ENCODE data around the gene RAPGEF4.

RAPGEF4 gene

DNA sequence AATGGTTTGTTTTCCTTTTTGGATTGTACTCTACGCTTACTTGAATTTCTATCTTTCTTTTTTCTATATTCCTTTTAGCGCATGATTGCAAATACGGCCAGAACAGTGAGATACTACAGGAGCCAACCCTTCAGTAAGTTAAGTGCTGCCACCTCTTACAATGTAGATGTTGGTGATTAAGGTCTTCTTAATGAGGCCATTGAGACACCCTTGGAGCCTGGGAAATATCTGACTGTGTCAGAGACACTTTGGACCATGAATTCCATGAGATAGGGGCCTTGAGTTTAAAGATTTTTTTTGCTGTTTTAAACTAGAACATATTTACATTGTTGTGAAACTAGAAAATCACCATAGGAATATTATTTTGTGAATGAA is 312.9 kb downstream of the RAPGEF4 start:
- FAIRE-seq, result no peak

DNA sequence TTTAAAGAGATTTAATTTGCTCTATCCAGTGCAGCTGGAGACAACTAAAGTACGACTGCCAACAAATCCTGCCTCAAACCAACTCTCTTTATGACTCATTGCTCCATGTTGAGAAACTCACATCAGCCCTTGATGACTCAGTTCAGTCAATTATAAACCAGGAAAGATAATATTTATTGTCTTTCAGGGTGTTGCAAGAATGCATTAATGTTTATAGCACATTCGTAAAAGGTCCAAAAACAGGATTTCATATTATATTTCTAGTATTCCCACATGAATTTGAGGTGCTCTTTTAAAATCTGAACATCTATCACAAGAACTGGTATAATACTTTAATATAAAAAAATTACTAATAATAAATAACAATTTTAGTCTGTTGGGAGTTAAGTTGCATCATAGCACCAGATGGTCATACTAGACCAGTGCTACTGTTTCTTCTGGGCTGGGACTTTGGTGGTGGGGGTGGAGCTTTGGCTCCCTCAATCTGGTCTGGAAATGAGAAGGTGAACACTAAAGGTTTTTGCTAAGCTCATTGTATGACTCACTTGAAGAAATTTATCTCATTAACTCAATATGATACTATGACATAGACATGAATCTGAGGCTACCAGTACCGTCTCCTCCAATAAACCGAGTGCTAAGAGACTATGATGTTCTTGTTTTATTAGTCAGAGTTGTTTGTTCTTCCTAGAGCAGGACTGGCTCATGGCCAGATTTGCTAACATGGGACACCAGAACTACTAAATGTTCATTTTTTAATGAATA is 313.4 kb downstream of the RAPGEF4 start:
- peak; percentile 58 for FAIRE-seq

DNA sequence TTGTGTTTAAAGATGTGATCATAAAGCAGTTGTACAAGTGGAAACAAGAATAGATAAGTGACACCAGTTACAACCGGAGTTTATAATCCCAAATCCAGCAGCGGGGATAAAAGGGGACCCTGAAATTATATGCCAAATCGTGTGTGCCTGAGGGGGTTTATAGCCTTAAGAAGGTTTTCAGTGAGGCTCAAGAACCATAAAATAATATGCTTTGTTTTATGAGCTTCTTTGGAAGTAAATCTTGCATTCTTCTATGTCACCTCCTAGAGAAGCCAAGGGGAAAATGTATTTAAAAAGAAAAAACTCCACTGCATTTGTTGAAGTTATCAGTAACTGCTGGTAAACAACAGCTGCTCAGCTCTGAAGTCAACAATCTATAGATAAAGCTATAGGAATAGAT is 314.2 kb downstream of the RAPGEF4 start:
- no peak for FAIRE-seq

DNA sequence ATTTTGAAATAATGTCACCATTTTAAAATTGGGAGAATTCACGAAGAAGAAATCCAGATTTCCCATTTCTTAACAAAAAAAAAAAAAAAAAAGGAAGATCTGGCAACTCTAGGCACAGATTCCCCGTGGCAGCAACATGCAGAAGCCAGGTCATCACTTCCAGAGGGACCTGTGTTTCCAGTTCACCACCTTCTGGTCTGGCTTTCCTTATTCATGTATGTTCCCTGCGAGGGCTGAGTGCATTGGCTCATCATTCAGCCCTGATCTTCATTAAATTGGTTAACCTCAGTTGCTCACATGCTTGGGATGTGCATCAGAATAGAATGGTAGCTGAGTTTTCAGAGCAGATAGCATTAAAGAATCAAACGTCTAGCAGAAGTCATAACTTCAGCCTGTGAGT is 315.0 kb downstream of the RAPGEF4 start:
- FAIRE-seq, result no peak

DNA sequence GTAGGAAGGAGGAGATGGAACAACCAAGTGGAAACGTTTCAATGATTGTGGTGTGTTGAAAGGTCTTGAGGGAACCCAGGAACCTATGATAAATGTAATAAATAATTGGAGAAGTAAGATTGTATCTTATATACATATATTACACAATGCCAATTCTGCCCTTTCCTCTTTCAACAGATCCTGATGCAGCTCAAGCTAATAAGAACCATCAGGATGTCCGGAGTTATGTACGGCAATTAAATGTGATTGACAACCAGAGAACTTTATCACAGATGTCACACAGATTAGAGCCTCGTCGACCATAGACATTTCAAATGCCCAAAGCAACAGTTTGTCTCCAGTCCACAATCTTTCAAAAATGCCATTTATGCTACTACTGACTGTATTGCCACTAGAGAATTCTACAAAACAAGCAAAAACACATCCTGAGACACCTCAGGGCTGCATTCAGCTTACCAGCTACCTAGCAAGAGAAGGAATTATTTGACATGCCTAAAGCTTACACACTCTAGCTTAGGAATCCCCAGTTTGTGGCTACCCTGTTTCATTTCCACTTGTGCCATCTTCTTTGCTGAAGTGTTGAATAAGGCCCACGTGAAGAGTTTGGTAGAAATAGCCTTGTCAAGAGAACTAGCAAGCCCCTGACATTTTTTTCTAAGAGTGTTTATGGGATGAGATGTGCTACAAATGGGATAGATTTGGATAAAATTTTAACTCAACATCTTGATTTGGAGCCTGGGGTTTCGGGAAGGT is 316.0 kb downstream of the RAPGEF4 start:
- no peak for FAIRE-seq

DNA sequence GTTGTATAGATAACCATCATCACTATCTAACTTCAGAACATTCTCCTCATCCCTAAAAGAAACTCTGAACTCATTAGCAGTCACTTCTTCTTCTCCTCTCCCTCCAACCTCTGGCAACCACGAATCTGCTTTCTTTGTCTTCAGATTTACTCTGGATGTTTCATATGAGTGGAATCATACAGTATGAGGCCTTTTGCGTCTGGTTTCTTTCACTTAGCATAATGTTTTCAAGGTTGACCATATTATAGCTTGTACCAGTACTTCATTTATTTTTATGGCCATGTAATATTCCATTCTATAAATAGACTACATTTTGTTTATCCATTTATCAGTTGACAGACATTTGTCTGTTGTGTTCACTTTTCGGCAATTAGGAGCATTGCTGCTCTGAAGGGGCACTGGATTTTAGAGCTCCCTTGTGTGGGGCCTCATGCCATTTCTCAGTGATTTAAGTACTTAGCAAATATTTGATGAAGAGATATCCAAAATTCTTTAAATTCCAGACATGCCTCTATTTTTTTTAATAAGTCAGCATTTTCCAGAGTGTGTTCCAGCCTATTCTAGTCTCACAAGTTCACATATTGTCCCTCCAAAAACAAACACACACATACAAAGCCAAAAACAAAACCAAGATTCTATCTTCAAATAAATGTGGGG is 317.5 kb downstream of the RAPGEF4 start:
- no peak for FAIRE-seq

DNA sequence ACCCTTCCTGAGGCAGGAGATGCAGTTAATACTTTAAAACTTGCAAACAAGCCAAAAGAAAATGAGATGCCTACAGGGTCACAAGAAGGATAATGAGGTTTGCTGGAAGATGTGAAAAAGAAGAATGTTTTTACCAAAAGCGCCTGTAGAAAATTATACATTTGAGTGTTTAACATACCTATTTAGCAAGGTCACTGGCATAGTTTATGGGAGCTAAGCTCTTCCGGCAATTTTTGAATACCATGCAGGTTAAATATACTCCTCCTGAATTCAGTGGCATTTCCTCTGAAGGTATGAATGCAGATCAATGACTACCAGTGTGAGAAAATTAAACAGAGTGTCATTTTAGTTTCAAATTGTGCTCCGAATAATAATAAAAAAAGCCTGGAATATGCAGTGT is 318.8 kb downstream of the RAPGEF4 start:
- no peak for FAIRE-seq

DNA sequence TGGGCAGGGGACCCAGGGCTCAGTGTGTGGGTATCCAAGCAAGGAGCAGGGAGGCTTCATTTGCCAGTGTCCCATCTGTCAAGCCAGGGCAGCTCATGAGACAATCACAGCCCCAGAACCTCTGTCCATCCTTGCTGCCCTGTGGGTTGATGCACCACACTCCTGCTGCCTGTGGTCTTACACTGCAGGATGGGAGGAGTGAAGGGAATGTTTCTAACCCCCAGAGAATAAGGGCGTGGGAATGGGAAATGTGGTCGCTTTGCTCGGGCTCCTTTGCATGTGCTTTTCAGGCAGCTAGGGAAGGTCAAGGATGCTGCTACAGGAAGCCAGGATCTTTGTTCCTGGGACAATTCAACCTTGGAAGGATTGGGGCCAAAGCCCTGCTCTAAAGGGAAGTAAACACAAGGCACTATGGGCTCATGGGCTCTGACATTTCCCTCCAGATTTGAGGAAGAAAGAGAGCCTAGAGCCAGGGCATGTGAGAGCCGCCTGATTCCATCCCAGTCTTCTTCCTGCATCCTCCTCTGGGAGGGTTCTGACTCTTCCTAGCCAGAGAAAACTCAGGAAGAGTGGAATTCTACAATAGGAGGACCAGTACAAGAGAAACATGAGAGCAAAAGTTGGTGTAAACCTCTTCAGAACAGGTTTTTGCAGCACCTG is 321.2 kb downstream of the RAPGEF4 start:
- no peak for FAIRE-seq

DNA sequence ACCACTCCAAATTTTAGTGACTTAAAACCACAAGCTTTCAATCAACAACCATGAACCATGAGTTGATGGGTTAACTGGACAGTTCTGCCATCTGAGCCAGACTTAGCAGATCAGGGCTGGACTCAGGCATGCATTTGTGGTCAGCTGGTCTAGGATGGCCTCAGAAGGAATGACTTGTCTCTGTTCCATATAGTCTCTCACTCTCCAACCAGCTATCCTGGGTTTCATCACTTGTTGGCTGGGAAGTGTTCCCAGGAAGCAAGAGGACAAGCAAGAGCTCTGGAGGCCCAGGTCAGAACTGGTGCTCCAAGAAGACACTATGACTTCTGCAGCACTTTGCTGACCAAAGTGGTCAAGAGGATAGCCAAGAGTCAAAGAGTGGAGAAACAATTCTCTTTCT is 322.5 kb downstream of the RAPGEF4 start:
- no peak for FAIRE-seq

DNA sequence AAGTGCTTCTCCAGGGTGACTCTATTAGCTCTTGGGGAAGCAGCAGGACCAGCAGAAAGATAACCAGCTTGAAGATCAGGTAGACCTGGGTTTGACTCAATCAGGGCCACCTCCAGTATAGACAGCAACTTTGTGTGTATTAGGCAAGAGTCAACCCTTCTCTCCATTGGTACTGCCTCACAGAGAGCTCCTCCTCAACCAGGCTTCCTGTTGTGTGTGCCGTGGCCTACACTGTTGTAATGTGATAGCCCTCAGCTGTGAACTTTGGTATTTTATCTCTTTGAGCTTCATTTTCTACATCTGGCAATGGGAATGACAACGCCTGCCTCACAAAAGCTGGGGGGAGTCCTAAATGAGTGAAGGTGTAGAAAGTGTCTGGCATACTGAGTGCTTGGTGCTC is 323.0 kb downstream of the RAPGEF4 start:
- FAIRE-seq, result no peak

DNA sequence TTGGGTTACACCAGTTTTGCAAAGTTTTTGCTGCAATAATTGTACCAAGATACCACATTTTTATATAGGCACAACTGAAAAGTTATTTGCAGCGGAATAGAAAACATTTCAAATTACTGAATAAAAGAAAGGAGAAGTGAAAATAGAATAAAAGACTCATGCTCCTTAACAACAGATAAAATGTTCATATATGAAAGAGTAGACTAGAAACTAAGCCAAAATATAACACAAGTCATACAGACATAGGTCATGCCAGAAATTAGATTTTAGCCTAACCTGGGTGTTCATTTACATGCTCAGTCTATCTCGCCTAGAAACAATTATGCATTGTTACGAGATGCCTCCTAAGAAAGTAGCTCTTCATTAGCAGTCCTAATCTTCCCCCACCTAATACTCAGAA is 323.6 kb downstream of the RAPGEF4 start:
- FAIRE-seq, result no peak

DNA sequence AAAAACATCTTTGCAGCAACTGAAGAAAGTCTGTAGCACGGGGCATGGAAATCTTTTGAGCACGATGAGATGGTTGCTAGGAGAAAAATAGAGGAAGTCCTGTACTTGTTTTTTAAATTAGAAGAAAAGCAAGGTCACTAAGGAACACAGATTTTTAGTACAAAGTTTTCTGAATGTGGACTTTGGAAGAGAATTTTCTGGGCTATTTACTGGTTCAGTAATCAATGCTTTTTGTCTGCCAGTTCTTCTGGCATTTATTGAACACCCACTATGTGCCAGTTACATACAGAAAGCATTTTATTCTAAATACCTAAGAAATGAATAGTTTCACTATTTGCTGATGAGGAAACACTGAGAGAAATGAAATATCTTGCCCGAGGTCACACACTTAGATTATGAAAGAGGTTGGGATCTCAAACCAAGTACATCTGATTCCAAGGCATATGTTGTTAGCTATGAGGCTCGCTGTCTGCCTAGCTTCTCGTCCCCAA is 324.4 kb downstream of the RAPGEF4 start:
- no peak for FAIRE-seq

DNA sequence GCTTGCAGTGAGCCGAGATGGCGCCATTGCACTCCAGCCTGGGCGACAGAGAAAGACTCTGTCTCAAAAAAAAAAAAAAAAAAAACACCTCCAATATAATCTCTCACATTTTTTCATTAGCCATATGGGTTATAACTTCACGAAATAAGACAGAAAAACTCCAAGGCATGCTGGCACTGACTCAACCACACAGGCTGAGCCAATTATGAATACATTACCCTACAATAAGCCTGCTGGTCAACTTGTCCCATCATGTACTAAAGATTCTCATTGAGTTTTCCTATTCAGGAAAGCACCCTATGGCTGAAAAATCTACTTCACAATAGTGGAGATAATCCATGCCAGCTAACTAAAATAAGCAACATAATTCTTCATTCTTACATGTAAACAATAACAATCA is 327.2 kb downstream of the RAPGEF4 start:
- no peak for FAIRE-seq

DNA sequence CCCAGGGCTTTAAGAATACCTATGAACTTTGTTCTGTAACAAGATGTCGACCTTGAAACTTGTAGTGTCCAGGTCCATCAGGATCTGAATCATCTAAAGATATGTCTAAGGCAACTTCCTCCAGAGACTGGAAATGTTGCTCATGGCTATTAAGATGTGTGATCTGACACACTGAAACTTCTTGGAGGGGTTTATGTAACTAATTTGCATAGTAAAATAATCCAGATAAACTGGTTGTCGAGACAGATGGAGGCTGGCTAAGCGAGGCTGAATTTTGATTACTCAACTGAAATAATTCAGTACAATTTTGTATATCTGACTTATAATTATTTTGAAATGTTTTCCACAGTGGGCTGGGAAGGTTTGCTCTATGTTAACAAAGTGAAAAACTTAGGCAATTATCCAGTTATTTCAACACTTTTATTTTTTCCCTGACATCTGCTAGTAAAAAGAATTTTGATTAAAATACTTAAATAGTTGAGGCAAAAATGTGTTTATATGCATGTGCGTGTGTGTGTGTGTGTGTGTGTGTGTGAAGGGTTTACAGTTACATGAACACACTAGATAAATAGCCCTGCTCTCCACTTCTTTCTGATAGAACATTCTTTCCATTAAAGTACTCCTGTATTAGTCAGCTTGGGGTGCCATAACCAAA is 328.6 kb downstream of the RAPGEF4 start:
- FAIRE-seq, result no peak

DNA sequence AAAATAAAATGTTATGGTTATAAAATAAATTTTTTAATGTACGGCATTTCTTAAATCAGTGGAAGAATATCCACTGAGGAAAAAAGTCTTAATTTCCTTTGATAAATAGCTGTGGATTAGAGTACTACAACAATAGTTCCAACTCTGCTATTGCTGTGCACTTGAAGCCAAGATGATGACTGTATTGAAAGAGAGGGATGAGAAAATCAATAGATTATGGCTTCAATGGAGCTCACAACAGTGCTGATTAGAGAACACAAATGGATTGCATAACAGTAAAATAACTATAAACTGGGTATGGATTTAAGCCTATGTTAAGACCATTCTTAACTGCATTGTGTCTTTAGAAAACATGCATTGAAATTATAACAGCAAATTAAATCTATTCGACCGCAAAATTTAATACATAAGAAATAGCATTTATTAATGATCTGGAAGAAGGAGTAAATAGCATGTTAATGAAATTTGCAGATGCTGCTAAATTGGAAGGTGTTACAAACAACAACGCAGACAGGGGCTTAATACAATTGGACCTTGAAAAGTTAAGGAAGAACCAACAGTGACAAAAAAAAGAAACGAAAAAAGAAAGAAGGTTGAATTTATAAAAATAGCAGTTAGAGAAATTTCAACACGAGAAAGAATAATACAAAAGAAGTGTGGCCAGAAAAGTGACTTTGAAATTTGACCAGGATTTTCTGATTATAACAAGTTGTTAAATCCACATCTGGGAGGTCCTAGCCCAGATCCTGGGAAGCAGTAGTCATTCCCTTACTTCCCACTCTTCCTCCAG is 331.4 kb downstream of the RAPGEF4 start:
- no peak for FAIRE-seq

DNA sequence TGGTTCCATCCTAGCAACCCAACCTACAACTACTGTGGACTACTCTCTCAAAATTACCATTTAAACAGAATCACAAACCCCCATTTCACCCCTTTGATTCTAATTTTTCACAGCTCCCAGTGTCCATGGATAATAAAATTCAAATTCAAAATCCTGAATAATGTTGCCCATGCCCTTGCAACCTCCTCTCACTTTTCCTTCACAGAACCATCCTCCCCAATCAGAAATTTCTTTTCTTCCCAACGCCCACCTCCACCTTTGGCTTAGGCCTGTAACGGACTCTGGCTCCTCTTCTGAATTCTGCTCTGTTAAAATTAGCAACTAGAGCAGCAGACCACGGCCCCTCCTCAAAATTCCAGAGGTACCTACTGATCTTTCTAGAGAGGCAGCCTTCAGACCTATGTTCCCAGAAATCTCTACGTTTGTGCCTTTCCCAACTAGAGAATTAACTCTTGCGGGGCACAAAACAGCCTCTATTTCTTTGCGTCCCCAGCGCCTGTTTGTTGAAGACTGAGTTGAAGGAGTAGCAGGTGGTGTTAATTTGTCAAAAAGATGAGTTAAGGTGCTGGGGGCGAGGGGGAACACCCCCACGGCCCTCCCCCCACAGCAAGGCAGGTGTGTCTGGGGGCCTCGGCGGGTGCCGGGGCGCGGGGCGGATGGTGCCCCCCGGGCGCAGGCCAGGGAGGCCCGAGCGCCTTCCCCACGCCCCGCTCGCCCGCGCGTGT is 339.6 kb downstream of the RAPGEF4 start:
- FAIRE-seq, result no peak

DNA sequence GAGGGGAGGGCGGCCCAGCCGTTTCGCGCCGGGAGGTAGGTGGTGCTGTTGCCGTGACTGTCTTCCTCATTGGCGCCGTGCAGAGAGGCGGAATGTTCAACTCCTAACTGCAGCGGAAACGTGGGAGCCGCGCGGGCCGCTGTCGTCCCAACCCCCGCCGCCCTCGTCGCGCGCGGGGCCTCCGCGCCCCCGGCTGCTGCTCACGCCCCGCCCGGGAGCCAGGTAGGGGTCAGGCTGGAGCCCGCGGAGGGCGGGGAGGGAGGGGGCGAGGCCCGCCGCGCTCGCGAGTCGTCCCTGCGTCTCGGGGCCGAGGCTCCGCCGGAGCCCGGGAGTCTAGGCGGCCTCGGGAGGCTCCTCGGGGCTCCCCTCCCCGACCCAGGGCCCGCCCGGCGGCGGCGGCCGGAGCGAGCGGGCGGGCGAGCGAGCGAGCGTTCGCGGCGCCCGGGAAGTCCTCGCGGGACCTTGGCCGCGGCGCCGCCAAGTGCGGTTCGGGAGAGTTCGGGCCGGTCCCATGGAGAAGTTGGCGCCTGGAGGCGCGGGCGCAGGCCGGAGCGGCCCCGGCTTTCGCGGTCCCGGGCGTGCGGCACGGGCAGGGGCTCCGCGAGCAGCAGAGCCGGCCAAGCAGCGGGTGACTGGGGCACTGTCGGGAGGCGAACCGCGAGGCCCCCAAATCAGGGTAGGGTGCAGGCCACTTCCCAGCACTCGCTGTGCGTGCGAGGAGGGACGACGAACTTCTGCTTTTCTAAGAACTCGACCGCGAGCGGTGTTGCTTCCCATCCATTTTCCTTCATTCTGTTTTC is 340.3 kb downstream of the RAPGEF4 start, which contains the start of gene MAP3K20:
MAP3K20 (plus strand) TSS at position 66 of the 800 bp plus-strand sequence. CDS start 15,186 bp downstream, outside the sequence.
- FAIRE-seq, result no peak

DNA sequence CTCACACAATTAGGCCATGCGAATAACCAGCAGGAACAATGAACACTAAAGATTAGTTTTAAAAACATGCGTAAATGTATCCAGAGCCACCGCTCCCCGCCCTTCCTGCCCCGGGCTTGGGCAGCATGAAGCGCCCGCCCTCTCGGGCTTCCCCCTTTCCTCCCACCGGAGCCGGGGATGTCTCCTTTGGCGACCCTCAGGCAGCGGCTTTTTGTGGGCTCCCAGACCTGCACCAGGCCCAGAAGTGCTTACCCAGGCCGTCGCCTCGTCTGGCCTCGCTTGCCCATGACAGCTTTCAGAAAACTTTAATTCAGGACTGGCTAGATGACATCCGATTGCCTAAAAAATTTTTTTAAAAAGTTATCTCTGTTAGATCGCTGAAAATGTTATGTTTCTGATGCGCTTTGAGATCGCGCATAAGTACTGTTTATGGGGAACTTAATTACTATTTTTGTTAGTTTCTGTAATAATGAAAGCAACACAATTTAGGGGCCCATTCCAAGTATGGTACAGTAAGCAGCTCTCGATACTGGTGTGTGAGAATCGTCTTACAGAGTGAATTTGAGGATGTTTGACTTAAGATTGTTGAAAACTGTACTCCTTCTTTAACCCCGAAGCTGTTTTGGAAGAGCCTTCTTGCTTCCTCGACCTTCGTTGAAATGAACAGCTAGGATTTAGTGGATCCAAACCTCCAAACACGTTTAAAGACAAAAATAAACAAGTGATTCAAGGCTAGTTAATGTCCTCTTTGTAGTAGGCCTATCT is 341.1 kb downstream of the RAPGEF4 start:
- FAIRE-seq, result no peak

DNA sequence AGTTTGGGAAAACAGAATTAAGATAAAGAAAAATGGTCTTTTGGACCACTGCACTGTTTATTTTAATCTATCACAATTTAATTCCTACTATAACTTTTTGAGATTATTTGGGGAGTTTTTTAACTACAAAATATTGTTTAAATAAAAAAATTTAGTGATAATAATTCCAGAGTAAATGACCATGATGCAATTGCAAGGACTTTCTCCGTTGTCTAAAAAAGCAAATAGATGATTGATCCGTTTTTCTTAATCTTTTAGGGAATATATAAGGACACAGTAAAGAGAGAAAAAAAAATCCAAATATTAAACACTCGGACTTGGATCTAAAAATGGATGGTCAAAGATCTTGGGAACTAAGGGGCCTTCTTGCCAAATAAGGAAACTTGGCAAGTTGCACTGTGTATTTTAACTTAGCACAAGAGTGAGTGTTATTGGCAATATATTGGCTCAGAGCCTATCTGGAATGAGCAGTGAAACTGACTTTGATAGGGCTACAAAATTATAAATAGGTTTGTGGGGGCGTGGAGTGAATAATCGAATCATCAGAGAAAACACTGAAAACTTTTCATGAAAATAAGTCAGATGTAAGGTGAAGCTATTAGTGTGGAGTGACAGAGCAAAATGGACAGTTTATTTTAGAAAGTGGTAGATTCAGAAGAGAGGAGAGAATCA is 342.0 kb downstream of the RAPGEF4 start:
- FAIRE-seq, result no peak
